Fibroblast of the aortic adventitia (primary cell): ENCODE data around the gene FAM53A. TPM values are rescaled to one million over a fixed set of nuclear protein-coding genes. Genes with fewer than 3 reads are reported as not detected.

Source experiments
- DNase-seq: peaks from one replicate; pipeline ENCODE4 v3.0.0-alpha.2; 2010; ENCODE audit warnings: low read depth
- H3K4me3 ChIP-seq: 2 replicates; pipeline ENCODE4 v1.5.1; 2011; ENCODE audit warnings: low read depth, mild to moderate bottlenecking, control low read depth, low read length, moderate library complexity
- CTCF ChIP-seq: IDR thresholded peaks from 2 replicates; pipeline ENCODE4 v1.5.1; 2011; ENCODE audit warnings: mild to moderate bottlenecking, low read length, control low read depth, inconsistent platforms; ENCODE audit not compliant: insufficient read depth
- total RNA-seq: library from RNA; depleted of rRNA; stranded (reverse); fragments of >200 nt; gene quantifications from 2 replicates; pipeline ENCODE4 v1.2.3, GENCODE V29; 2012; ENCODE audit warnings: low replicate concordance

The FAM53A gene
- total RNA-seq, 1 donor, result 2.5 TPM

GRCh38 chr4:1720163-1720983 is 36.3 kb upstream of the FAM53A start:
- peak overlapping the region; percentile 88 for H3K4me3 ChIP-seq
- DNase-seq, result peak; percentile 25
- no peak for TF ChIP-seq CTCF

GRCh38 chr4:1718095-1718850 is 34.2 kb upstream of the FAM53A start:
- TF ChIP-seq CTCF, result no peak
- no peak for DNase-seq
- H3K4me3 ChIP-seq, result no peak overlapping the region

GRCh38 chr4:1717129-1718094 is 33.3 kb upstream of the FAM53A start:
- TF ChIP-seq CTCF, result no peak
- no peak for DNase-seq
- H3K4me3 ChIP-seq, result no peak overlapping the region

GRCh38 chr4:1716065-1716945 is 32.2 kb upstream of the FAM53A start:
- no peak for TF ChIP-seq CTCF
- DNase-seq, result no peak
- no peak overlapping the region for H3K4me3 ChIP-seq

GRCh38 chr4:1715002-1715758 is 31.1 kb upstream of the FAM53A start:
- H3K4me3 ChIP-seq, result no peak overlapping the region
- DNase-seq, result no peak
- no peak for TF ChIP-seq CTCF
